NCI-H2171 treated with DMSO at 0.1 percent for 48 hours (cell line): Measurements from ENCODE around the gene NUP43.
"Not testable (repeated sequence)": the region's sequence is repeated elsewhere in the genome, so short reads cannot be mapped to it uniquely, and the experiment has no call there.

ENCODE experiments used
- DNase-seq: peaks from one replicate; lab custom pipeline; 2025; lab: John Stamatoyannopoulos, UW

Gene NUP43

GRCh38 chr6:149746147-149746946 is at the start of gene NUP43:
TSS of gene NUP43 (minus strand) at chr6:149746529. CDS start at chr6:149746495, 34 bp downstream.
- DNase-seq = peak; percentile 95

- no peak for DNase-seq
Measured at GRCh38 chr6:149783551-149783950, 37.2 kb upstream of the NUP43 start.

- DNase-seq = peak; percentile 6
Measured at GRCh38 chr6:149782337-149782736, 36.0 kb upstream of the NUP43 start.

- DNase-seq = no peak
Measured at GRCh38 chr6:149781715-149782114, 35.4 kb upstream of the NUP43 start.

GRCh38 chr6:149779644-149779963 is 33.3 kb upstream of the NUP43 start:
- no peak for DNase-seq

GRCh38 chr6:149777624-149778023 is 31.3 kb upstream of the NUP43 start:
- no peak for DNase-seq

- DNase-seq = no peak
Measured at GRCh38 chr6:149771925-149772324, 25.6 kb upstream of the NUP43 start.

- DNase-seq = no peak
Measured at GRCh38 chr6:149771185-149771584, 24.9 kb upstream of the NUP43 start.

- no peak for DNase-seq
Measured at GRCh38 chr6:149769676-149770075, 23.3 kb upstream of the NUP43 start.

- no peak for DNase-seq
Measured at GRCh38 chr6:149766156-149766769, 19.9 kb upstream of the NUP43 start.

- DNase-seq = no peak
Measured at GRCh38 chr6:149763866-149764265, 17.5 kb upstream of the NUP43 start.

GRCh38 chr6:149761438-149761837 is 15.1 kb upstream of the NUP43 start:
- no peak for DNase-seq

- no peak for DNase-seq
Measured at GRCh38 chr6:149756261-149756636, 9.9 kb upstream of the NUP43 start.

- DNase-seq = no peak
Measured at GRCh38 chr6:149755300-149756260, 9.3 kb upstream of the NUP43 start.

GRCh38 chr6:149754548-149754947 is 8.2 kb upstream of the NUP43 start:
- DNase-seq = no peak

GRCh38 chr6:149753374-149753637 is 7.0 kb upstream of the NUP43 start:
- DNase-seq = not testable (repeated sequence)

GRCh38 chr6:149752600-149753373 is 6.5 kb upstream of the NUP43 start:
- no peak for DNase-seq

GRCh38 chr6:149751920-149752319 is 5.6 kb upstream of the NUP43 start:
- DNase-seq = not testable (repeated sequence)

- no peak for DNase-seq
Measured at GRCh38 chr6:149751239-149751638, 4.9 kb upstream of the NUP43 start.

- peak; percentile 74 for DNase-seq
Measured at GRCh38 chr6:149750136-149750609, 3.8 kb upstream of the NUP43 start.

- peak; percentile 82 for DNase-seq
Measured at GRCh38 chr6:149749594-149750135, 3.3 kb upstream of the NUP43 start, which contains the start of gene PCMT1. TSS of gene PCMT1 (plus strand) at chr6:149749741. CDS start at chr6:149749902, 161 bp downstream.
